PC-3 (cell line): ENCODE measurements around the gene TP53INP2. TPM values are rescaled to one million over a fixed set of nuclear protein-coding genes. Genes with fewer than 3 reads are reported as not detected.

Source experiments
- ATAC-seq: fragments of 200-7000 bp; cut with Tn5 transposase; 2 replicates; pipeline ENCODE4 v1.9.1; 2020; ENCODE audit warnings: mild to moderate bottlenecking, moderate library complexity
- BruUV-seq: library from RNA; stranded (reverse); fragments of 400-500 nt; replicated peaks from 2 replicates; lab custom pipeline; 2021; lab: Mats Ljungman, UMichigan
- CTCF ChIA-PET: fragments of 300-600 bp; sonication (Branson Sonifier 250); formaldehyde crosslinking; loops from one replicate; lab custom pipeline; 2022; ENCODE audit warnings: antibody characterized with exemption; lab: Charles Lee
- POLR2A ChIA-PET: fragments of 300-600 bp; sonication (Branson Sonifier 250); formaldehyde crosslinking; loops from one replicate; lab custom pipeline; 2022; ENCODE audit warnings: antibody characterized with exemption; ENCODE audit not compliant: unreplicated experiment; lab: Charles Lee
- DNase-seq: peaks from one replicate; pipeline ENCODE4 v3.0.0-alpha.2; 2015
- H2AFZ ChIP-seq: fragments of 300-600 bp; sonication (generic); 2 replicates; pipeline ENCODE4 v1.6.0; 2016; ENCODE audit warnings: antibody characterized with exemption, low read length
- H3F3A ChIP-seq: fragments of 300-600 bp; sonication (generic); one replicate; pipeline ENCODE4 v1.6.0; 2017; ENCODE audit warnings: antibody characterized with exemption, low read length, control low read depth, mild to moderate bottlenecking; ENCODE audit not compliant: unreplicated experiment
- H3K27ac ChIP-seq: fragments of 300-600 bp; sonication (generic); 2 replicates; pipeline ENCODE4 v1.5.1; 2016; ENCODE audit warnings: mild to moderate bottlenecking, low read length
- H3K27me3 ChIP-seq: fragments of 300-600 bp; sonication (generic); 2 replicates; pipeline ENCODE4 v1.6.1; 2016; ENCODE audit warnings: low read length, mixed read lengths
- H3K36me3 ChIP-seq: fragments of 300-600 bp; sonication (generic); 2 replicates; pipeline ENCODE4 v1.6.1; 2016; ENCODE audit warnings: low read depth, mixed run types, low read length, mixed read lengths
- H3K4me1 ChIP-seq: fragments of 300-600 bp; sonication (generic); 2 replicates; pipeline ENCODE4 v1.5.1; 2016; ENCODE audit warnings: low read length; ENCODE audit not compliant: insufficient read depth
- H3K4me2 ChIP-seq: fragments of 300-600 bp; sonication (generic); 2 replicates; pipeline ENCODE4 v1.6.0; 2016; ENCODE audit warnings: low read length
- H3K4me3 ChIP-seq: fragments of 300-600 bp; sonication (generic); 2 replicates; pipeline ENCODE4 v1.5.1; 2016; ENCODE audit warnings: mild to moderate bottlenecking, low read length, mixed read lengths
- H3K79me2 ChIP-seq: fragments of 300-600 bp; sonication (generic); 2 replicates; pipeline ENCODE4 v1.6.1; 2017; ENCODE audit warnings: low read length, mixed read lengths
- H3K9ac ChIP-seq: fragments of 300-600 bp; sonication (generic); 2 replicates; pipeline ENCODE4 v1.6.0; 2016; ENCODE audit warnings: mild to moderate bottlenecking, low read length
- H3K9me2 ChIP-seq: fragments of 300-600 bp; sonication (generic); replicated peaks from 2 replicates; pipeline ENCODE4 v1.6.1; 2016; ENCODE audit warnings: mixed run types, low read length, mixed read lengths
- H3K9me3 ChIP-seq: fragments of 300-600 bp; sonication (generic); 2 replicates; pipeline ENCODE4 v1.6.1; 2016; ENCODE audit warnings: low read length, mixed read lengths
- H4K20me1 ChIP-seq: fragments of 300-600 bp; sonication (generic); 2 replicates; pipeline ENCODE4 v1.6.1; 2016; ENCODE audit warnings: low read length, mixed read lengths
- CTCF ChIP-seq: fragments of 300-600 bp; sonication (generic); conservative IDR thresholded peaks from 2 replicates; pipeline ENCODE4 v1.5.1; 2017; ENCODE audit warnings: antibody characterized with exemption, low read depth, mild to moderate bottlenecking, low read length
- EZH2 ChIP-seq: fragments of 300-600 bp; sonication (generic); IDR thresholded peaks from one replicate; pipeline ENCODE4 v1.6.1; 2017; ENCODE audit warnings: antibody characterized with exemption, mild to moderate bottlenecking, low read length; ENCODE audit not compliant: unreplicated experiment
- EZH2phosphoT487 ChIP-seq: fragments of 300-600 bp; sonication (generic); IDR thresholded peaks from 2 replicates; pipeline ENCODE4 v1.6.1; 2018; ENCODE audit warnings: mild to moderate bottlenecking, antibody characterized with exemption, low read length, borderline replicate concordance
- intact Hi-C: fragments of 100-400 bp; cut with micrococcal nuclease; formaldehyde crosslinking; loops from 2 replicates; pipeline ENCODE4 v1.9.0; 2023
- total RNA-seq: library from RNA; depleted of rRNA; stranded (reverse); fragments of >200 nt; gene quantifications from 2 replicates; pipeline ENCODE4 v1.2.3, GENCODE V29; 2014

Gene TP53INP2
- total RNA-seq, 1 experiment from 2014 or later: 2.1 TPM

GRCh38 chr20:34705397-34706301 lies 1.5 kb downstream of the TP53INP2 start:
- Histone ChIP-seq H3K36me3 (no peaks in the 10 kb centered on the region), H2AFZ (no peak overlapping the region), H3K4me1 (peaks cover 24% of the 10 kb centered on the region), H4K20me1 (no peaks in the 10 kb centered on the region), H3K4me3 (no peak overlapping the region), H3K79me2 (no peaks in the 10 kb centered on the region), H3K4me2 (peak overlapping the region; percentile 100), H3K9me3 (no peaks in the 10 kb centered on the region), H3F3A (no peaks in the 10 kb centered on the region), H3K9ac (no peak overlapping the region), H3K27me3 (no peaks in the 10 kb centered on the region), H3K9me2 (no peaks in the 10 kb centered on the region), H3K27ac (no peak overlapping the region)
- intact Hi-C loops: no loop called here
- 0 out of 2 replicates have a peak, but pooled peaks have one; percentile 9 for TF ChIP-seq CTCF
- no peak for TF ChIP-seq EZH2phosphoT487
- ChIA-PET CTCF (interaction anchor here (0.6 to 1.4 kb wide), 5 partner anchors 40 to 152 kb away, joined by 3 to 10 read pairs (median 4); no protein-coding TSS in a partner anchor), POLR2A (interaction anchor here (0.7 kb wide), 1 partner anchor 126 kb away, joined by 5 read pairs; no protein-coding TSS in a partner anchor)
- peak; percentile 56 for DNase-seq
- BruUV-seq: no TSS peak
- ATAC-seq: peak; percentile 4; the same call in 1 of the 2 replicates

- H3K27me3 ChIP-seq: no peaks in the 10 kb centered on the region
- H2AFZ ChIP-seq: no peak overlapping the region
- no TSS peak for BruUV-seq
- no peak overlapping the region for H3K4me3 ChIP-seq
- no peak overlapping the region for H3K4me2 ChIP-seq
- intact Hi-C loops: no loop called here
- H3K9me2 ChIP-seq: no peaks in the 10 kb centered on the region
- no peaks in the 10 kb centered on the region for H3K9me3 ChIP-seq
- H3K4me1 ChIP-seq: peaks cover 23% of the 10 kb centered on the region
- no peaks in the 10 kb centered on the region for H4K20me1 ChIP-seq
- no peaks in the 10 kb centered on the region for H3F3A ChIP-seq
- TF ChIP-seq EZH2: no peak
- no peak for TF ChIP-seq EZH2phosphoT487
- no peak for TF ChIP-seq CTCF
- no peaks in the 10 kb centered on the region for H3K36me3 ChIP-seq
- POLR2A ChIA-PET: no interaction called here
- CTCF ChIA-PET: interaction anchor here (0.6 to 1.4 kb wide), 2 partner anchors 39 to 127 kb away, joined by 3 to 10 read pairs; no protein-coding TSS in a partner anchor
- ATAC-seq: no peak
- H3K9ac ChIP-seq: no peak overlapping the region
- no peak overlapping the region for H3K27ac ChIP-seq
- no peaks in the 10 kb centered on the region for H3K79me2 ChIP-seq
- DNase-seq: no peak
These were observed 2.2 kb downstream of the TP53INP2 start for GRCh38 chr20:34706302-34706875.
